ENCODE measurements around the gene LPIN2. TPM values are rescaled to one million over a fixed set of nuclear protein-coding genes. Genes with fewer than 3 reads are reported as not detected.

The LPIN2 gene
- total RNA-seq, 2 donors from 2014 or later: 23.6 to 59.0 TPM

DNA sequence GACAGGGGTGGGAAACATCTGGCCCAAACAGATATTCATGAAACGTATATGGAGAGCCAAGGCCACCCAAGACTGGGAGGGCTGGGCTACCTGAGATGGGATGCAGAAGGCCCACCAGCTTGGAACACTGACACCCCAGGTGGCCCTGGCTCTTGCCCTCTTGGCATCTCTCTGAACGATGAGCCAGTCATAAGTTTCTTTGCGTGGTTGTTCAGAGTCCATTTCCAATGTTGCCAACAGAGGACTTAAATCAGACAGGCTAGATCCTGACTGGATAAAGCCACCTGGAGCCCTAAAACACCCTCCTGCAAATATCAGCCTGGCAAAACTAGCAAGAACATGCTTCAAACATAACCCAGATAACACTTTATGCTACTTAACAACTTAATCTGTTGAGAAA, 42.6 kb downstream of the LPIN2 start:
- no peak for DNase-seq
- intact Hi-C loops (cut with DNase I): no loop called here
- Histone ChIP-seq H3K9ac (ENCODE audit: low read depth in 2 of 2, low read length in 2 of 2) (no peak overlapping the region), H3K4me3 (no peak overlapping the region), H3K9me3 (no peaks in the 10 kb centered on the region), H3K36me3 (no peaks in the 10 kb centered on the region), H3K27me3 (no peaks in the 10 kb centered on the region), H3K27ac (peak overlapping the region; percentile 53), H3K4me1 (peaks cover 5% of the 10 kb centered on the region)
- TF ChIP-seq CTCF (IDR thresholded peaks at IDR 0.05): no peak

DNA sequence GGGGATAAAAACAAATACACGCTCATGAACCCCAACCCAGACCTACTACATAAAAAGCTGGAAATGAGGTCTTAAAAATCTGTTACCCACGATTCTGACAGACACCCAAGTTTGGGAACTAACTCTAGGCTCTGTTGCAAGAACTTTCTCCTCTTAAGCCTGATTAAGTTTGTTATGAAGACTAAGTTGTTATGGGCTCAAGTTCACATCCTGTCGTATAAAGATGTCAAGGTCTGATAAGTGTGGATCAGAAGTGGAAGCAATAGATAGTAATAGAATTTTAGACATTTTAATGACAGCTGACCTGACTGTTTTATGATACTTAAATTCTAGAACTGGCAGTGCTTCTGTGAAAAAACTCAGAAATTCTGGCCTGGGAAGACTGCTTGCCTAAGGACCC, 43.2 kb downstream of the LPIN2 start:
- intact Hi-C loops (cut with DNase I): no loop called here
- no peak for TF ChIP-seq CTCF (IDR thresholded peaks at IDR 0.05)
- Histone ChIP-seq H3K9ac (ENCODE audit: low read depth in 2 of 2, low read length in 2 of 2) (no peak overlapping the region), H3K27ac (no peak overlapping the region), H3K36me3 (no peaks in the 10 kb centered on the region), H3K4me3 (no peak overlapping the region), H3K4me1 (peaks cover 5% of the 10 kb centered on the region), H3K9me3 (no peaks in the 10 kb centered on the region), H3K27me3 (no peaks in the 10 kb centered on the region)
- no peak for DNase-seq

- no peak for DNase-seq
- intact Hi-C loops (cut with DNase I): no loop called here
- TF ChIP-seq CTCF (IDR thresholded peaks at IDR 0.05): no peak
- H3K4me3 ChIP-seq: no peak overlapping the region
- H3K27me3 ChIP-seq: no peaks in the 10 kb centered on the region
- no peaks in the 10 kb centered on the region for H3K36me3 ChIP-seq
- H3K27ac ChIP-seq: no peak overlapping the region
- H3K4me1 ChIP-seq: peaks cover 5% of the 10 kb centered on the region
- H3K9me3 ChIP-seq: no peaks in the 10 kb centered on the region
- no peak overlapping the region for H3K9ac ChIP-seq (ENCODE audit: low read depth in 2 of 2, low read length in 2 of 2)
Observed at GRCh38 chr18:2968606-2969005, 44.3 kb downstream of the LPIN2 start.

DNA sequence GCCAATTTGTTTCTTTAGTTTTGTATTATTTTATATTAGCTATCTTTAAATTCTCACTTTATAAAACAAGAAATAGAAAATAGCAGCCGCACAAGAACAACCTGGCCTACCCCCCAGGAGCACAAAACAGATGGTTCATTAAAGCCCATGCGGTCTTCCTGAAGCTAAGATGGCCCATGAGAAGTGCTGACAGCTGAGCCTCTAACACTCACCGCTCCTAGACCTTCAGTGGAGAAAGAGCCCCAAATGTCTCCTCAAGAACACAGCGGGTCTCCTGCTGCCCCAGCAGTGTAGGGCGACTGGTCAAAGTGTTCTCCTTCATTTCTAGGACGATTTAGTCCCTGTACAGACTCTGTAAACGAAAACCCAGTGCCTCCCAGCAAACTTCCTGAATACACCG, 45.1 kb downstream of the LPIN2 start:
- intact Hi-C loops (cut with DNase I): no loop called here
- peaks cover 5% of the 10 kb centered on the region for H3K4me1 ChIP-seq

DNA sequence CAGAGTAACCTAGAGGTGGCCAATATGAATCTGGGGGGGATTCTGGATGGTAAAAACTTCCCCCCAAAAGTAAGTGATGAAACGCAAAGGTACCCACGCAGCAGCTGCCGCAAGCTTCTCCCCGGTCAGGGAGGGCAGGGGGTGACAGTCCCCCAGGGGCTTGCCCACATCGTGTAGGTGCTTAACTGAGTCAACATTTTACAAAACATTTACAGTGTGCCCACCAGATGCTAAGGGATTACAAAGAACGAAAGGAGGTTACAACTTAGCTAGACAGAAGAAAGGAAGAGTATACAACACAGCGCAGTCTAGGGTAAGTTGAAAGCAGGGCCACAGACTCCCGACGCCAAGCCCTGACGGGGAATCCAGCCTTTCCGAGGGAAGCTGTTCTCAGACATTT, 45.6 kb downstream of the LPIN2 start:
- TF ChIP-seq CTCF (IDR thresholded peaks at IDR 0.05): no peak
- intact Hi-C loops (cut with DNase I): no loop called here
- Histone ChIP-seq H3K27me3 (no peaks in the 10 kb centered on the region), H3K4me3 (no peak overlapping the region), H3K36me3 (no peaks in the 10 kb centered on the region), H3K4me1 (peaks cover 5% of the 10 kb centered on the region), H3K9me3 (no peaks in the 10 kb centered on the region), H3K9ac (ENCODE audit: low read depth in 2 of 2, low read length in 2 of 2) (no peak overlapping the region), H3K27ac (no peak overlapping the region)
- no peak for DNase-seq

More for the DNA sequence above, 45.1 kb downstream of the LPIN2 start:
- DNase-seq: no peak
- H3K27ac ChIP-seq: no peak overlapping the region
- H3K4me3 ChIP-seq: no peak overlapping the region
- no peak overlapping the region for H3K9ac ChIP-seq (ENCODE audit: low read depth in 2 of 2, low read length in 2 of 2)
- no peak for TF ChIP-seq CTCF (IDR thresholded peaks at IDR 0.05)
- no peaks in the 10 kb centered on the region for H3K36me3 ChIP-seq
- H3K27me3 ChIP-seq: no peaks in the 10 kb centered on the region
- no peaks in the 10 kb centered on the region for H3K9me3 ChIP-seq

DNA sequence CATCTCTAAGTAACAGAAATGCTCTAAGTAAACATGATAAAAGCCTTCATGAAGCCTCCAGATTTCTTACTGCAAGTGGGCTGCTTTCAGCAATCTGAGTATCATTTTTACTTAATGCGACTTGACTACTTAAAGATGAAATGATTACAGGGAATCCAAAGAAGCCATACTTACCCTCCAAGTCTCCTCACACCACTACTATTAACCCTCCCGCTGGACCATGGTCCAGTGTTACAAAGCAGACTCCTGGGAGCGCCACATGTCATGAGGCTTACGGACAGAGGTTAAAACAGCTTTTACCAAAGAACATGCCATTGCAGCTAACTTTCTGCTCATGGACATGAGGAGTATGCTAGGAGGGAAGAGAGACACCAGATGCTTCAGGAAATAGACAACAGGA, 46.4 kb downstream of the LPIN2 start:
- Histone ChIP-seq H3K27ac (no peak overlapping the region), H3K4me1 (peaks cover 5% of the 10 kb centered on the region), H3K36me3 (no peaks in the 10 kb centered on the region), H3K27me3 (no peaks in the 10 kb centered on the region), H3K9me3 (no peaks in the 10 kb centered on the region), H3K4me3 (no peak overlapping the region), H3K9ac (ENCODE audit: low read depth in 2 of 2, low read length in 2 of 2) (no peak overlapping the region)
- TF ChIP-seq CTCF (IDR thresholded peaks at IDR 0.05): no peak
- intact Hi-C loops (cut with DNase I): no loop called here
- no peak for DNase-seq
